Neutrophil (primary cell): ENCODE results near the gene AVEN.

ENCODE experiments used
- H3K27ac ChIP-seq: fragments of 200-600 bp; sonication (generic); 2 replicates; pipeline ENCODE4 v1.5.1; 2016; ENCODE audit warnings: mild to moderate bottlenecking, moderate library complexity
- H3K27me3 ChIP-seq: fragments of 200-600 bp; sonication (generic); 2 replicates; pipeline ENCODE4 v1.6.0; 2016; ENCODE audit warnings: mild to moderate bottlenecking
- H3K36me3 ChIP-seq: fragments of 200-600 bp; sonication (generic); 2 replicates; pipeline ENCODE4 v1.5.1; 2017
- H3K4me1 ChIP-seq, 2 experiments: fragments of 200-600 bp in 1 of 2; sonication (generic) in 1 of 2; 1 replicate in 1 of 2; 2 replicates in 1 of 2; pipeline versions ENCODE4 v1.5.1 to v1.6.1; 2013 to 2016; ENCODE audit warnings: low read depth in 1 of 2, low read length in 1 of 2, mild to moderate bottlenecking in 1 of 2, moderate library complexity in 1 of 2; ENCODE audit not compliant: control insufficient read depth in 1 of 2, insufficient read depth in 1 of 2
- H3K4me3 ChIP-seq, 2 experiments: fragments of 200-600 bp in 1 of 2; sonication (generic) in 1 of 2; 1 replicate in 1 of 2; 2 replicates in 1 of 2; pipeline ENCODE4 v1.5.1; 2013 to 2016; ENCODE audit warnings: low read depth in 1 of 2, low read length in 1 of 2, mild to moderate bottlenecking in 1 of 2, moderate library complexity in 1 of 2
- H3K9me3 ChIP-seq: fragments of 200-600 bp; sonication (generic); 2 replicates; pipeline ENCODE4 v1.5.1; 2016
- TF ChIP-seq, protein P1 (sequence below): fragments of 200-600 bp; sonication (generic); IDR thresholded peaks from 2 replicates; pipeline ENCODE4 v1.5.1; 2016; ENCODE audit warnings: antibody characterized with exemption

Gene AVEN

DNA sequence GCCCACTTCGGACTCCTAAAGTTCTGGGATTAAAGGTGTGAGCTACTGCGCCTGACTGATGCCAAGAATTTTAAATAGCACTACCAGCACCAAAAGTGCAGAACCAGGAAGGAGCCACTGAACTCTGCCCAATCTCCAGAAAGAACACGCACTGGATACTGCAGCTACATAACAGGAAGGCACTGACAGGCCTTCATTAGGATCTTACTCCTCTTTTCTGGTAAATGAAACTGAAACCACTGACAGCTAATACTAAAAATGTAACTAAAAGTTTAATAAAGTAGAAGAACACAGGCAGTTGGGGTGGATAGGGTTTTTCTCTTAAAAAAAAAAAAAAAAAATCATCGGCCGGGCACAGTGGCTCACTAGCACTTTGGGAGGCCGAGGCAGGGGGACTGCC is 144.8 kb downstream of the AVEN start:
- H3K9me3 ChIP-seq, result no peaks in the 10 kb centered on the region
- H3K27me3 ChIP-seq, result no peaks in the 10 kb centered on the region
- H3K36me3 ChIP-seq, result no peaks in the 10 kb centered on the region
- no peak overlapping the region for H3K27ac ChIP-seq
- TF ChIP-seq, protein P1, sequence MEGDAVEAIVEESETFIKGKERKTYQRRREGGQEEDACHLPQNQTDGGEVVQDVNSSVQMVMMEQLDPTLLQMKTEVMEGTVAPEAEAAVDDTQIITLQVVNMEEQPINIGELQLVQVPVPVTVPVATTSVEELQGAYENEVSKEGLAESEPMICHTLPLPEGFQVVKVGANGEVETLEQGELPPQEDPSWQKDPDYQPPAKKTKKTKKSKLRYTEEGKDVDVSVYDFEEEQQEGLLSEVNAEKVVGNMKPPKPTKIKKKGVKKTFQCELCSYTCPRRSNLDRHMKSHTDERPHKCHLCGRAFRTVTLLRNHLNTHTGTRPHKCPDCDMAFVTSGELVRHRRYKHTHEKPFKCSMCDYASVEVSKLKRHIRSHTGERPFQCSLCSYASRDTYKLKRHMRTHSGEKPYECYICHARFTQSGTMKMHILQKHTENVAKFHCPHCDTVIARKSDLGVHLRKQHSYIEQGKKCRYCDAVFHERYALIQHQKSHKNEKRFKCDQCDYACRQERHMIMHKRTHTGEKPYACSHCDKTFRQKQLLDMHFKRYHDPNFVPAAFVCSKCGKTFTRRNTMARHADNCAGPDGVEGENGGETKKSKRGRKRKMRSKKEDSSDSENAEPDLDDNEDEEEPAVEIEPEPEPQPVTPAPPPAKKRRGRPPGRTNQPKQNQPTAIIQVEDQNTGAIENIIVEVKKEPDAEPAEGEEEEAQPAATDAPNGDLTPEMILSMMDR, result no peak
- no peak overlapping the region for H3K4me3 ChIP-seq
- no peaks in the 10 kb centered on the region for H3K4me1 ChIP-seq

DNA sequence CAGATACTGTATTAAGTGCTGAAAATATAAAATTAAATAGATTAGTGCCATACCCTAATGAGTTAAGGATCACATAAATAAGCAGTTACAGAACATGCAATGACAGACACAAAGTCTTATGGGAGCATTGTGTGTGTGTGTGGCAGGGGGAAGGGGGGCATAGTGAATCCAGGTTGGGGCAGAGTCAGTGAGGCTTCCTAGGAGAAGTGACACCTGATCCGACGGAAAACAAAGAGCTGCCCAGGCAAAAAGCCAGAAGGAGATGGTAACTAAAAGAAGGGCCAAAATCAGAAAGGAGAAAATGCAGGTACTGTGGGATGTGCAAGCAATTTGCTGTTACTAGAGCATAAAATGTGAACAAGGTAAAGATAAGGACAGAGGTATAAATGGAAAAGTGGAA is 150.8 kb downstream of the AVEN start:
- Histone ChIP-seq H3K9me3 (peaks cover 10% of the 10 kb centered on the region), H3K27ac (no peak overlapping the region), H3K27me3 (no peaks in the 10 kb centered on the region), H3K4me1 (no peaks in the 10 kb centered on the region), H3K36me3 (no peaks in the 10 kb centered on the region), H3K4me3 (no peak overlapping the region)
- TF ChIP-seq, protein P1, result no peak

DNA sequence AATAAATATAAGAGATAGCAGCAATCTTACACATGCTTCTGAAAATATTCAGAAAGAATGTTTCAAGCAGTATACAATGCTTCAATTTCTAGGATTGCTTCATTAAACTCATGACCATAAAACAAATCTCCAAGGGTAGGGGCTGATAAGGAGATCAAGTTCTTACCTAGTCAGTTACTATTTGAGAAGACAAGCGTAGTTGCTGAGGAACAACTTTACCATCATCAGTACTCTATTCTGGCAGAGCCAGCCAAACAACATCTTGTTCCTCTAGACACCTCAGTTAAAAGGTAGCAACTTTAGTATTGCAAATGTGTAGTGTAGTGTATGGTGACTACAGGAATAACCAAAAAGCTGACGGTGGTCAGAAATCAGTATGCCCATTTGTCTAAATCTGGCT is 156.1 kb downstream of the AVEN start:
- Histone ChIP-seq H3K4me1 (no peaks in the 10 kb centered on the region), H3K27ac (no peak overlapping the region), H3K36me3 (no peaks in the 10 kb centered on the region), H3K4me3 (no peak overlapping the region), H3K9me3 (peaks cover 10% of the 10 kb centered on the region), H3K27me3 (no peaks in the 10 kb centered on the region)
- TF ChIP-seq, protein P1, result no peak

DNA sequence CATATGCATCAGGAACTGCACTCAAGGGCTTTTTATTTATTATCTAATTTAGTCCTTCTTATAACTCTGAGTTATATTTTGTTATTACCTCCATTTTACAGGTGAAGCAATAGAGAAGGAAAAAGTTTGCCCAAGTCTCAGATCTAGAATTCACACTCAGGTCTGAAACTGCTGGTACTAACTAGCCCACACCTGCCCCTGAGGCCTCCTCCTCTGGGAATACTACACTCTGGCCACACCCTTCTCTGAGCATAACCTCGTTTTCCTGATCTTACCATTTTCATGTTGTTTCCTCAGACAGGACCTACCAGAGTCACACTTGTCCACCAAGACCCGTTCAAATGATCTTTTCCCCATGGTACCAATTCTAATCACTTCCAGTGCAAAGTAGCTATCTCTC is 164.8 kb downstream of the AVEN start:
- no peaks in the 10 kb centered on the region for H3K36me3 ChIP-seq
- TF ChIP-seq, protein P1, result no peak
- no peak overlapping the region for H3K4me3 ChIP-seq
- H3K4me1 ChIP-seq, result no peaks in the 10 kb centered on the region
- H3K27ac ChIP-seq, result no peak overlapping the region
- no peaks in the 10 kb centered on the region for H3K9me3 ChIP-seq
- H3K27me3 ChIP-seq, result no peaks in the 10 kb centered on the region

DNA sequence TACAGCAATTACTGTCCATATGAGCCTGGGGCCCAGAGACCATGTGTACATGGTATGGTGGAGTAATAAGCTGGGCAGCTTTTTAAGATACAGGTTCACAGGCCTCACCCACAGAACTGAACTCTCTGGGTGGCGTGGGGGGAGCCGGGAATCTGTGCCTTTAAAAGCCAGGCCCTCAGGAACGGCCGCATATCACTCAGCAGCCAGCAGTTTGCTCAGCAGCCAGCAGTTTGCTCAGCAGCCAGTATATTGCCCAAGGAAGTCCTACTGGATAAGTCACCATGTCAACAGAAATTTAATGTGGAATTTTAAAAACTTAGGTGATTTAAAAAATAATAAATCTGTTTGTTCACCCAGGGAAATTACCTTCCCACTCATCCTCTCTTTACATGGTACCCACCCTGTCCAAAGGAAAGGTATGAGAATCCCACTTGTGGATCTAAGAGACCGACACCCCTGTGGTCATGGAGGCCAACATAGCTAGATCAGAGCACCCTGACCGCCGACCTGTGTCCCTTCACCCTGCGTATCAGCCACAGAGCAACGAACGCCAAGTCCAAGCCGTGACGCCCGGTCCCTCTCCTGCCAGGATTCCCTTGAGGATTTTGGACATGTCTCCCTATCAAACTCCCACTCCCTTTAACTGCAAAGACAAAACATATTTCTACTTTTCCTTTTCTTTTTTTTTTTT is 166.4 kb downstream of the AVEN start:
- Histone ChIP-seq H3K27ac (no peak overlapping the region), H3K9me3 (no peaks in the 10 kb centered on the region), H3K27me3 (no peaks in the 10 kb centered on the region), H3K36me3 (no peaks in the 10 kb centered on the region), H3K4me3 (no peak overlapping the region), H3K4me1 (no peaks in the 10 kb centered on the region)
- TF ChIP-seq, protein P1, result no peak
